ENCODE results near the gene SKP1. TPM values are rescaled to one million over a fixed set of nuclear protein-coding genes. Genes with fewer than 3 reads are reported as not detected.
A peak's percentile ranks its signal among the peaks of the same experiment; 100 is the strongest.

The SKP1 gene
- total RNA-seq, 1 experiment from 2014 or later, result 245 TPM

GRCh38 chr5:134225780-134226440, 49.2 kb upstream of the SKP1 start, which contains the start of gene PPP2CA (continued):
- TF ChIP-seq, protein P1, sequence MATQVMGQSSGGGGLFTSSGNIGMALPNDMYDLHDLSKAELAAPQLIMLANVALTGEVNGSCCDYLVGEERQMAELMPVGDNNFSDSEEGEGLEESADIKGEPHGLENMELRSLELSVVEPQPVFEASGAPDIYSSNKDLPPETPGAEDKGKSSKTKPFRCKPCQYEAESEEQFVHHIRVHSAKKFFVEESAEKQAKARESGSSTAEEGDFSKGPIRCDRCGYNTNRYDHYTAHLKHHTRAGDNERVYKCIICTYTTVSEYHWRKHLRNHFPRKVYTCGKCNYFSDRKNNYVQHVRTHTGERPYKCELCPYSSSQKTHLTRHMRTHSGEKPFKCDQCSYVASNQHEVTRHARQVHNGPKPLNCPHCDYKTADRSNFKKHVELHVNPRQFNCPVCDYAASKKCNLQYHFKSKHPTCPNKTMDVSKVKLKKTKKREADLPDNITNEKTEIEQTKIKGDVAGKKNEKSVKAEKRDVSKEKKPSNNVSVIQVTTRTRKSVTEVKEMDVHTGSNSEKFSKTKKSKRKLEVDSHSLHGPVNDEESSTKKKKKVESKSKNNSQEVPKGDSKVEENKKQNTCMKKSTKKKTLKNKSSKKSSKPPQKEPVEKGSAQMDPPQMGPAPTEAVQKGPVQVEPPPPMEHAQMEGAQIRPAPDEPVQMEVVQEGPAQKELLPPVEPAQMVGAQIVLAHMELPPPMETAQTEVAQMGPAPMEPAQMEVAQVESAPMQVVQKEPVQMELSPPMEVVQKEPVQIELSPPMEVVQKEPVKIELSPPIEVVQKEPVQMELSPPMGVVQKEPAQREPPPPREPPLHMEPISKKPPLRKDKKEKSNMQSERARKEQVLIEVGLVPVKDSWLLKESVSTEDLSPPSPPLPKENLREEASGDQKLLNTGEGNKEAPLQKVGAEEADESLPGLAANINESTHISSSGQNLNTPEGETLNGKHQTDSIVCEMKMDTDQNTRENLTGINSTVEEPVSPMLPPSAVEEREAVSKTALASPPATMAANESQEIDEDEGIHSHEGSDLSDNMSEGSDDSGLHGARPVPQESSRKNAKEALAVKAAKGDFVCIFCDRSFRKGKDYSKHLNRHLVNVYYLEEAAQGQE (IDR thresholded peaks at IDR 0.05; ENCODE audit: low read depth), result no peak
- TF ChIP-seq POLR2AphosphoS5 (IDR thresholded peaks at IDR 0.05; ENCODE audit: low read depth, low read length) (peak; percentile 86), POLR2A (IDR thresholded peaks at IDR 0.05; ENCODE audit: borderline replicate concordance, extremely low read depth, insufficient read depth, insufficient read length) (peak; percentile 46), ELF1 (IDR thresholded peaks at IDR 0.05; ENCODE audit: borderline replicate concordance, low read depth) (no peak)

DNA sequence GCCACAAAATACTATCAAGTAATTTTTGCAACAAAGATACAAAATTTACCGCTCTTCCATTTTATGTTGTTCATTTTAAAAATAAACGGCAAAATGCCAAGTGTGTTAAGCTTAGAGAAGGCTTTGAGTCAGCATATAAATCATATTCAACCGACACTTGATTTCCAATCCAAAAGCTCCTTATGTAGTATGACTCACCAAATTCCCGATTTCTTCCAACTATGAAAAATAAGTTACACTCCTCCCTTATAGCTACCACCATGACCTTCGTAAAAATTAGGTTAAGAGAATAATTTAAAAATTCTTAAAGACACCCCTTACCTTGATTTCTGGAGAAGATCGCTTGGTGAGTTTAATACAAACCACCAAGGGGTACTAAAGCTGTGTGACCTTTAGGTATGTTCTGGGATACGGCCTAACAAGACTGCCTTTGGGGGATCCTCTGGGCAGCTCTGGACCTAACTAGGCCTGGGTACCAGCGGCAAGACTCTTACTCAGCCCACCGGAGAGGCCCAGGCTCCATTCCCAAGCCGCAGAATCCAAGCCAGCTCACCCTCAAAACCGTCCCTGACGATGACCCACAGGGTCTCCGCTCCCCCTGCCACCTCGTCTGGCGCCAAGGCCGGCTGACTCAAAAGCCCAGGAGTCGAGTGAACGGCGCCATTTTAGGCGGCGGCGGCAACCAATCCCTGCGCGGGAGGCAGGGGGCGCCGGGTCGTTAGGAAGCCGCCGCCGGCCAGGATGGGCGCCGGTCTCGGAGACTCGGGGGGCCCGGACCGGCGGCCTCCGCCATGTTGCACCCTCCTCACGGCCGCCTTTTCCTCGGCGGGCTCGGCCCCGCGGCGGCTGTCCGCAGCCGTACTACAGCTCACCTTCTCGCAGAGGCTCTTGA, 48.4 kb upstream of the SKP1 start:
- H3K9me3 ChIP-seq (ENCODE audit: control insufficient read depth in 1 of 2, insufficient read depth in 1 of 2, low read depth in 1 of 2, low read length in 2 of 2), result no peaks in the 10 kb centered on the region
- H3K27ac ChIP-seq (ENCODE audit: low read depth, low read length), result peak overlapping the region; percentile 98
- CTCF ChIA-PET, result interaction anchor here (2.3 kb wide), 1 partner anchor 11 kb away, joined by 7 read pairs; no protein-coding TSS in a partner anchor
- intact Hi-C loops (cut with micrococcal nuclease), result loop anchor here (5.0 kb wide), 1 partner anchor 43 kb away; no protein-coding TSS in a partner anchor
- ATAC-seq (peak; percentile 48), DNase-seq (ENCODE audit: low read depth, low spot score) (no peak)
- RAD21 ChIA-PET (ENCODE audit: low non-redundant PET in 1 of 2, low total read pairs in 2 of 2, uncharacterized antibody in 2 of 2, unreplicated experiment in 2 of 2), result no interaction called here
- no peaks in the 10 kb centered on the region for H3K9me2 ChIP-seq (ENCODE audit: insufficient read depth)
- H2AFZ ChIP-seq (ENCODE audit: low read depth, low read length, poor library complexity, severe bottlenecking), result no peak overlapping the region
- peaks cover 65% of the 10 kb centered on the region for H3K79me2 ChIP-seq (ENCODE audit: insufficient read depth, low read length)
- peaks cover 38% of the 10 kb centered on the region; the same call in 1 of the 2 replicates for H4K20me1 ChIP-seq (ENCODE audit: insufficient read depth)
- peak overlapping the region; percentile 100 for H3K9ac ChIP-seq (ENCODE audit: low read length)
- H3K36me3 ChIP-seq (ENCODE audit: control insufficient read depth in 1 of 2, insufficient read depth in 2 of 2, low read length in 2 of 2), result peaks cover 0 to 13% of the 10 kb centered on the region in 2 experiments; a peak in 1 of 4 replicates
- H3K4me3 ChIP-seq (replicated peaks in 1 of 2; ENCODE audit: low read depth in 1 of 2, low read length in 2 of 2), result peak overlapping the region; percentile 83 to 95
- H3K4me1 ChIP-seq (ENCODE audit: control insufficient read depth in 1 of 2, insufficient read depth in 2 of 2, low read length in 2 of 2), result peaks cover 9 to 32% of the 10 kb centered on the region in 2 experiments
- no TSS peak for BruUV-seq (replicated peaks)
- POLR2A ChIA-PET, result interaction anchor here (0.9 to 2.2 kb wide), 7 partner anchors 9 to 27 kb away, joined by 3 to 10 read pairs (median 5); no protein-coding TSS in a partner anchor
- peak overlapping the region; percentile 84 for H3K4me2 ChIP-seq (ENCODE audit: low read length)
- no peaks in the 10 kb centered on the region for H3K27me3 ChIP-seq (ENCODE audit: insufficient read depth, low read length)
- TF ChIP-seq RAD21 (IDR thresholded peaks at IDR 0.05; ENCODE audit: low read depth) (no peak), SP1 (IDR thresholded peaks at IDR 0.05; ENCODE audit: low read depth) (no peak), SRF (IDR thresholded peaks at IDR 0.05; ENCODE audit: low read depth) (no peak), EGR1 (IDR thresholded peaks at IDR 0.05; ENCODE audit: low read depth) (no peak), CBX3 (IDR thresholded peaks at IDR 0.05; ENCODE audit: low read depth) (no peak), EZH2phosphoT487 (IDR thresholded peaks at IDR 0.05; ENCODE audit: borderline replicate concordance) (no peak), ZBTB33 (IDR thresholded peaks at IDR 0.05; ENCODE audit: extremely low read depth, insufficient replicate concordance, low read length) (no peak), MAX (IDR thresholded peaks at IDR 0.05) (no peak), FOSL1 (IDR thresholded peaks at IDR 0.05; ENCODE audit: low read depth) (no peak), CEBPB (IDR thresholded peaks at IDR 0.05; ENCODE audit: low read depth) (no peak), TCF7L2 (IDR thresholded peaks at IDR 0.05; ENCODE audit: borderline replicate concordance, extremely low read depth, insufficient read depth, insufficient read length) (peak; percentile 33), JUND (IDR thresholded peaks at IDR 0.05) (no peak), POLR2AphosphoS5 (IDR thresholded peaks at IDR 0.05; ENCODE audit: low read depth, low read length) (no peak), ZNF274 (IDR thresholded peaks at IDR 0.05; ENCODE audit: low read depth, low read length) (no peak), SIN3A (IDR thresholded peaks at IDR 0.05; ENCODE audit: low read depth) (no peak), POLR2A (IDR thresholded peaks at IDR 0.05; ENCODE audit: borderline replicate concordance, extremely low read depth, insufficient read depth, insufficient read length) (peak; percentile 5)
